ENCODE measurements around the gene CMIP. TPM values are rescaled to one million over a fixed set of nuclear protein-coding genes. Genes with fewer than 3 reads are reported as not detected.

The CMIP gene
- total RNA-seq, 6 experiments from 2014 or later = 12.2 to 23.0 (median 16.5) TPM

DNA sequence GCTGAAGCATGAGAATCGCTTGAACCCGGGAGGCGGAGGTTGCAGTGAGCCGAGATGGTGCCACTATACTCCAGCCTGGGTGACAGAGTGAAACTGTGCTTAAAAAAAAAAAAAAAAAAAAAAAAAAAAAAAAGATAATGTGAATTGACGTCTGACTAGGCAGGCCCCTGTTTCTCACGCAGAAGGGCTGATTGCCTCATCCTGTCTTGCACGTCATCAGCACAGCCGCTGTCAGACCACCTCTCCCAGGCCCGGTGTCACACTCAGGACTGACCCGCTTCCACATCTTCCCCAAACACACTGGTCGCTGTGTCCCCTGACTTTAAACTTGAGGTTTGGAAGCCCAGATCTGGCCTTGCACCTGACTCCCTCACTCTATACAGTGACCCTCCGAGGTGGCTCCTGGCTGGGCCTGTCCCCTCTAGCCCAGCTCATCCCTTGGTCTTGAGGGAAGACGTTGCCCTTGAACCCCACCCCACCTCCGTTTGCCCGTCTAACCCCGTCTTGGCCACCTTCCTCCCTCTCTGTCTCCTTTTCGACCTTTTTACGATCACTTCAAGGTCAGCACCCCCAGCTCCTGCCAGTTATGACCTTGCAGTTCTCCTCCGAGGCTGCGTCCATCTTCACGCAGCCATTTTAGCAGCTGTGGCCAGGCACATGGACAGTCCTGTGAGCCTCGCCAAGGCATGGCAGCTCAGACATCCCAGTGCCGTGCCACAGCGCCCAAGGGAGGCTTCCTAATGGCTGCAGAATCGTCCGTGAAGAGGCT lies 184.6 kb downstream of the CMIP start:
- Histone ChIP-seq H3K27me3 (no peaks in the 10 kb centered on the region), H3K9me3 (no peaks in the 10 kb centered on the region), H3K4me1 (peaks cover 0 to 31% (median 13%) of the 10 kb centered on the region in 4 donors), H3K27ac (no peak overlapping the region), H3K4me3 (no peak overlapping the region), H3K36me3 (no peaks in the 10 kb centered on the region)
- no peak for DNase-seq
- intact Hi-C loops (cut with DNase I) = no loop called here
- TF ChIP-seq CTCF (IDR thresholded peaks at IDR 0.05) = no peak
- TF ChIP-seq POLR2A (IDR thresholded peaks at IDR 0.05) = no peak
- ATAC-seq = no peak
- WGBS (ENCODE audit: insufficient coverage, low coverage, low lambda C conversion rate, missing lambda C conversion rate) = 62% methylated on average over 7 of the region's 26 CpGs

GRCh38 chr16:81629896-81630634 lies 185.5 kb downstream of the CMIP start:
- ATAC-seq = no peak
- WGBS (ENCODE audit: insufficient coverage, low coverage, low lambda C conversion rate, missing lambda C conversion rate) = 94% methylated on average over 5 of the region's 18 CpGs
- Histone ChIP-seq H3K27me3 (no peaks in the 10 kb centered on the region), H3K36me3 (no peaks in the 10 kb centered on the region), H3K4me3 (no peak overlapping the region), H3K27ac (no peak overlapping the region), H3K4me1 (peaks cover 0 to 37% (median 19%) of the 10 kb centered on the region in 4 donors), H3K9me3 (no peaks in the 10 kb centered on the region)
- TF ChIP-seq POLR2A (IDR thresholded peaks at IDR 0.05) = no peak
- TF ChIP-seq CTCF (IDR thresholded peaks at IDR 0.05) = no peak
- no peak for DNase-seq
- intact Hi-C loops (cut with DNase I) = no loop called here

- Histone ChIP-seq H3K9me3 (no peaks in the 10 kb centered on the region), H3K4me3 (no peak overlapping the region), H3K4me1 (peaks cover 0 to 37% (median 18%) of the 10 kb centered on the region in 4 donors), H3K27me3 (no peaks in the 10 kb centered on the region), H3K36me3 (no peaks in the 10 kb centered on the region), H3K27ac (no peak overlapping the region)
- WGBS (ENCODE audit: insufficient coverage, low coverage, low lambda C conversion rate, missing lambda C conversion rate) = 90% methylated on average over 3 of the region's 5 CpGs
- intact Hi-C loops (cut with DNase I) = no loop called here
- no peak for DNase-seq
- ATAC-seq = no peak
- TF ChIP-seq POLR2A (IDR thresholded peaks at IDR 0.05) = no peak
- no peak for TF ChIP-seq CTCF (IDR thresholded peaks at IDR 0.05)
Measured at GRCh38 chr16:81630635-81631031, 186.0 kb downstream of the CMIP start.

DNA sequence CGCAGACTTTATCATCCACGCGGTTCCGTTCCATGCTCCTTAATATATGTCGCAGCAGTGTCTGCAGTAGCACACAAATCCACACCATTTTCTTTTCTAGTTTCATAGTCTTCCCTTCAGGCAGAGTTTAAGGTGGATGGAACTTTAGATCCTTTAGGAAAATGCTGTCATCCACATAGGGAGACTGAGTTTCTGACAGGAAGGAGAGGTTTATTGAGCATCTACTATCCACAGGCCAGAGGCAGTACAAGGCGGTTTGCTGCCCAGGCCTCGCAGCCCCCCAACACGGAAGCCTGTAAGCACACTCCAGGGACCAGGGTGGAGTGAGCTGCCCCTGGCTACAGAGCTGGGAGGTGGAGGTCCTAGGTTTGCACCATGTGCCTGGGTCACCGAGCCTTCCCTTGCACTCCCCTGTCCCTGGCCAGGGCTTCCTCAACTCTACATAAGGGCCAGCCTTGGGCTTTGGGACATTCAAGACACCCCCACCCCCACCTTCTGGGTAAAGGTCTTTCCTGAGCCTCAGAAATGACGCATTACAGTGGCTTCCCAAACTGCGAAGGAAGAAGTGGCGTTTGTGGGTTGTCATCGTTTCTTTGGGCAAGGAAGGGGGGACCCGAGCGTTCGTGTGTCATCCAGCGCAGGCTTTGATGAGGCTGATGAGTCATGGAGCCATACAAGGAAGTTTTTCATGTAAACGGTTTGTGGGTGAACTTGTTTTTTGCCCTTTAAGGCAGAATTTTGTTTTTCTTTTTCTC lies 188.0 kb downstream of the CMIP start:
- Histone ChIP-seq H3K27me3 (no peaks in the 10 kb centered on the region), H3K4me3 (no peak overlapping the region), H3K27ac (peak overlapping the region in 1 of 3 donors; percentile 49), H3K9me3 (no peaks in the 10 kb centered on the region), H3K4me1 (peaks cover 0 to 43% (median 21%) of the 10 kb centered on the region in 4 donors), H3K36me3 (no peaks in the 10 kb centered on the region)
- WGBS (ENCODE audit: insufficient coverage, low coverage, low lambda C conversion rate, missing lambda C conversion rate) = 75% methylated on average over 15 of the region's 18 CpGs
- no peak for DNase-seq
- ATAC-seq = peak in 1 of 4 donors; percentile 11
- no peak for TF ChIP-seq POLR2A (IDR thresholded peaks at IDR 0.05)
- no peak for TF ChIP-seq CTCF (IDR thresholded peaks at IDR 0.05)
- intact Hi-C loops (cut with DNase I) = no loop called here

Data from right lobe of liver (tissue), 6 donors.